GM12878 (cell line): Measurements from ENCODE around the gene UBXN7. TPM values are rescaled to one million over a fixed set of nuclear protein-coding genes. Genes with fewer than 3 reads are reported as not detected.
A peak's percentile ranks its signal among the peaks of the same experiment; 100 is the strongest.
"Not testable (repeated sequence)": the region's sequence is repeated elsewhere in the genome, so short reads cannot be mapped to it uniquely, and the experiment has no call there.

Experiments used
- ATAC-seq: fragments of 200-7000 bp; cut with Tn5 transposase; 3 replicates; pipeline ENCODE4 v1.9.1; 2020; ENCODE audit warnings: mild to moderate bottlenecking, moderate library complexity
- BruUV-seq: library from RNA; stranded (reverse); fragments of 400-500 nt; replicated peaks from 2 replicates; lab custom pipeline; 2021; lab: Mats Ljungman, UMichigan
- CTCF ChIA-PET: fragments of 300-600 bp; sonication (Branson Sonifier 250); formaldehyde crosslinking; extraction: SDS; loops from one replicate; lab custom pipeline; 2021; ENCODE audit warnings: inconsistent platforms; lab: Yijun Ruan, JAX
- POLR2A ChIA-PET: fragments of 350-600 bp; formaldehyde crosslinking; extraction: SDS; loops from one replicate; lab custom pipeline; 2021; ENCODE audit warnings: inconsistent platforms; lab: Charles Lee
- RAD21 ChIA-PET: fragments of 300-600 bp; sonication (Branson Sonifier 250); formaldehyde crosslinking; loops from one replicate; lab custom pipeline; 2023; ENCODE audit warnings: antibody characterized with exemption; ENCODE audit not compliant: unreplicated experiment; lab: Charles Lee
- SMC1A ChIA-PET: fragments of 300-600 bp; sonication (Branson Sonifier 250); formaldehyde crosslinking; loops from one replicate; lab custom pipeline; 2023; ENCODE audit not compliant: unreplicated experiment, uncharacterized antibody; lab: Charles Lee
- DNase-seq: peaks from one replicate; pipeline ENCODE4 v3.0.0-alpha.2; 2011; ENCODE audit warnings: low read depth, low spot score
- FAIRE-seq: peaks from 3 replicates; lab custom pipeline; 2011; peaks lifted over from hg19 to GRCh38; lab: Jason Lieb, UNC
- H2AFZ ChIP-seq: 2 replicates; pipeline ENCODE4 v1.6.0; 2011; ENCODE audit warnings: low read depth, low read length, control low read depth; ENCODE audit not compliant: control insufficient read depth
- H3K27ac ChIP-seq: 2 replicates; pipeline ENCODE4 v1.5.1; 2011; ENCODE audit warnings: control low read depth; ENCODE audit not compliant: control insufficient read depth, insufficient read depth
- H3K27me3 ChIP-seq, 2 experiments: replicated peaks in 1 of 2; 2 replicates each; pipeline versions ENCODE4 v1.6.0 to v1.6.1; 2011; ENCODE audit warnings: low read length in 1 of 2; ENCODE audit not compliant: control insufficient read depth in 2 of 2, insufficient read depth in 2 of 2
- H3K36me3 ChIP-seq, 2 experiments: 2 replicates each; pipeline ENCODE4 v1.5.1; 2011; ENCODE audit warnings: low read length in 1 of 2; ENCODE audit not compliant: control insufficient read depth in 2 of 2, insufficient read depth in 2 of 2
- H3K4me1 ChIP-seq: 2 replicates; pipeline ENCODE4 v1.6.1; 2011; ENCODE audit warnings: mild to moderate bottlenecking, low read length, moderate library complexity, mixed read lengths; ENCODE audit not compliant: control insufficient read depth, insufficient read depth
- H3K4me2 ChIP-seq: 2 replicates; pipeline ENCODE4 v1.6.0; 2011; ENCODE audit warnings: control low read depth; ENCODE audit not compliant: control insufficient read depth, insufficient read depth
- H3K4me3 ChIP-seq: fragments of 200-600 bp; sonication (generic); 2 replicates; pipeline ENCODE4 v1.5.1; 2016
- H3K79me2 ChIP-seq: 2 replicates; pipeline ENCODE4 v1.6.0; 2011; ENCODE audit warnings: low read length; ENCODE audit not compliant: control insufficient read depth, insufficient read depth
- H3K9ac ChIP-seq: 2 replicates; pipeline ENCODE4 v1.8.0; 2011; ENCODE audit warnings: low read length, control low read depth, mixed read lengths; ENCODE audit not compliant: control insufficient read depth, insufficient read depth
- H3K9me3 ChIP-seq: replicated peaks from 3 replicates; pipeline ENCODE4 v1.5.1; 2011; ENCODE audit warnings: mild to moderate bottlenecking, low read length; ENCODE audit not compliant: control insufficient read depth, insufficient read depth
- H4K20me1 ChIP-seq: 2 replicates; pipeline ENCODE4 v1.6.0; 2011; ENCODE audit not compliant: control insufficient read depth, insufficient read depth
- RAD21 ChIP-seq: IDR thresholded peaks from 2 replicates; pipeline ENCODE4 v1.6.1; 2011; ENCODE audit warnings: mild to moderate bottlenecking, low read depth, low read length, moderate library complexity; ENCODE audit not compliant: insufficient read depth
- RUNX3 ChIP-seq: IDR thresholded peaks from 2 replicates; pipeline ENCODE4 v1.6.1; 2012; ENCODE audit warnings: low read length, inconsistent platforms
- SMC3 ChIP-seq: IDR thresholded peaks from 2 replicates; pipeline ENCODE4 v1.6.1; 2011; ENCODE audit warnings: low read length, improper control_type of control experiment, borderline replicate concordance
- ZNF384 ChIP-seq: IDR thresholded peaks from 2 replicates; pipeline ENCODE4 v1.6.1; 2012; ENCODE audit warnings: low read depth, mild to moderate bottlenecking, low read length, improper control_type of control experiment, borderline replicate concordance
- WGBS: methylation state at CpG from one replicate; pipeline ENCODE4 v1.1.6; 2016; ENCODE audit warnings: low lambda C conversion rate; ENCODE audit not compliant: insufficient replicate concordance, insufficient coverage; ENCODE audit errors: missing lambda C conversion rate; 5-methylcytosine and 5-hydroxymethylcytosine counted together
- in situ Hi-C: fragments of 300-500 bp; cut with MboI; formaldehyde crosslinking; loops from 9 replicates; pipeline ENCODE4 v1.14.3; 2018; ENCODE audit warnings: mixed read lengths
- intact Hi-C: fragments of 100-400 bp; cut with micrococcal nuclease; formaldehyde crosslinking; loops from one replicate; pipeline ENCODE4 v1.14.2; 2022; ENCODE audit not compliant: unreplicated experiment
- polyA plus RNA-seq, 11 experiments: library from polyadenylated mRNA; depleted of rRNA in 4 of 11; unstranded in 6 of 11; stranded (reverse) in 5 of 11; fragments of >200 nt; fragmentation: Nextera tagmentation in 4 of 11; fragmentation: Illumina TruSeq in 1 of 11; extraction: Ambion mirVana in 4 of 11; extraction: Trizol in 1 of 11; gene quantifications; 1 replicate in 1 of 11; 2 replicates in 10 of 11; pipeline versions ENCODE4 v1.2.1 to v1.2.3, GENCODE V29; 2011 to 2016; ENCODE audit warnings: inconsistent platforms in 2 of 11, missing spikeins in 2 of 11, low read depth in 1 of 11
- total RNA-seq, 4 experiments: library from RNA; depleted of rRNA in 3 of 4; stranded (reverse); fragments of >200 nt in 3 of 4; fragmentation: Illumina TruSeq in 1 of 4; extraction: Trizol in 1 of 4; gene quantifications; 2 replicates each; pipeline versions ENCODE4 v1.2.1 to v1.2.3, GENCODE V29; 2013 to 2021
- TF ChIP-seq, protein P1 (sequence below), 3 experiments: IDR thresholded peaks in 2 of 3; conservative IDR thresholded peaks in 1 of 3; 2 replicates each; pipeline ENCODE4 v1.5.1; 2011; ENCODE audit warnings: low read depth in 3 of 3, low read length in 3 of 3, mild to moderate bottlenecking in 3 of 3, control low read depth in 2 of 3, moderate library complexity in 2 of 3, inconsistent platforms in 1 of 3, mixed read lengths in 1 of 3; ENCODE audit not compliant: control insufficient read depth in 2 of 3, insufficient read depth in 1 of 3; ENCODE audit errors: extremely low read depth in 1 of 3

The UBXN7 gene
- total and polyA plus RNA-seq, 10 of the 15 experiments (the other 5 are each of a cell fraction or from before 2014, with no cell fraction given), result 4.8 to 78.4 (median 24.9) TPM

DNA sequence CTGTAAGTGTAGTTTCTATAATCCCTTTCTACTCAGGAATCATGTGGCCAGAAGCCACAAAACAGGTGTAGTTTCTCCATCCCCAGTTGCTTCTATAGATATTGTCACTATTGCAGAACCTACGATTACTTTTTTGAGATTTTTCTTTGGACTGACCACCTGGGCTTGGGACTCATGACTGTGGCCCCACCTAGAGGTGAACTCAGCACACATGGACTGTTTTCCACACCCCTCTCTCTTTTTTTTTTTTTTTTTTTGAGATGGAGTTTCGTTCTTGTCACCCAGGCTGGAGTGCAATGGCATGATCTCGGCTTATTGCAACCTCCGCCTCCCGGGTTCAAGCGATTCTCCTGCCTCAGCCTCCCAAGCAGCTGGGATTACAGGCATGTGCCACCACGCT is 13.2 kb upstream of the UBXN7 start:
- FAIRE-seq, H3K9ac ChIP-seq, H3K27me3 ChIP-seq, H4K20me1 ChIP-seq, SMC1A ChIA-PET, DNase-seq, H3K36me3 ChIP-seq, H3K9me3 ChIP-seq, intact Hi-C loops, RAD21 ChIA-PET, H3K4me2 ChIP-seq, H3K4me3 ChIP-seq, H3K79me2 ChIP-seq, BruUV-seq, H2AFZ ChIP-seq, H3K27ac ChIP-seq: not testable (repeated sequence)
- TF ChIP-seq SMC3 (peak; percentile 33; the same call in 1 of the 2 replicates), ZNF384 (peak; percentile 70; the same call in 1 of the 2 replicates), RAD21 (peak; percentile 74), RUNX3 (0 out of 2 replicates have a peak, but pooled peaks have one; percentile 16)
- TF ChIP-seq, protein P1, sequence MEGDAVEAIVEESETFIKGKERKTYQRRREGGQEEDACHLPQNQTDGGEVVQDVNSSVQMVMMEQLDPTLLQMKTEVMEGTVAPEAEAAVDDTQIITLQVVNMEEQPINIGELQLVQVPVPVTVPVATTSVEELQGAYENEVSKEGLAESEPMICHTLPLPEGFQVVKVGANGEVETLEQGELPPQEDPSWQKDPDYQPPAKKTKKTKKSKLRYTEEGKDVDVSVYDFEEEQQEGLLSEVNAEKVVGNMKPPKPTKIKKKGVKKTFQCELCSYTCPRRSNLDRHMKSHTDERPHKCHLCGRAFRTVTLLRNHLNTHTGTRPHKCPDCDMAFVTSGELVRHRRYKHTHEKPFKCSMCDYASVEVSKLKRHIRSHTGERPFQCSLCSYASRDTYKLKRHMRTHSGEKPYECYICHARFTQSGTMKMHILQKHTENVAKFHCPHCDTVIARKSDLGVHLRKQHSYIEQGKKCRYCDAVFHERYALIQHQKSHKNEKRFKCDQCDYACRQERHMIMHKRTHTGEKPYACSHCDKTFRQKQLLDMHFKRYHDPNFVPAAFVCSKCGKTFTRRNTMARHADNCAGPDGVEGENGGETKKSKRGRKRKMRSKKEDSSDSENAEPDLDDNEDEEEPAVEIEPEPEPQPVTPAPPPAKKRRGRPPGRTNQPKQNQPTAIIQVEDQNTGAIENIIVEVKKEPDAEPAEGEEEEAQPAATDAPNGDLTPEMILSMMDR (IDR thresholded peaks at IDR 0.05 in 2 of 3, conservative IDR thresholded peaks at IDR 0.05 in 1 of 3; ENCODE audit: control insufficient read depth in 2 of 3, extremely low read depth in 1 of 3, insufficient read depth in 1 of 3, low read depth in 3 of 3, low read length in 3 of 3), result peak; percentile 24 to 38 (median 32); a peak in 3 of 6 replicates
- WGBS, result 80% methylated on average over 3 of the region's 7 CpGs
- POLR2A ChIA-PET, result interaction anchor here (0.7 to 0.8 kb wide), 2 partner anchors 20 to 86 kb away, joined by 4 to 7 read pairs; no protein-coding TSS in a partner anchor
- in situ Hi-C loops, result loop anchor here (25.0 kb wide), 1 partner anchor 1308 kb away; no protein-coding TSS in a partner anchor
- H3K4me1 ChIP-seq, result peaks cover 23% of the 10 kb centered on the region
- peak; percentile 28; the same call in 2 of the 3 replicates for ATAC-seq
- CTCF ChIA-PET, result interaction anchor here (1.1 to 3.0 kb wide), 2 partner anchors 190 to 191 kb away, joined by 3 to 7 read pairs; no protein-coding TSS in a partner anchor
